CD4-positive, alpha-beta memory T cell (primary cell): Measurements from ENCODE around the gene FLNC. TPM values are rescaled to one million over a fixed set of nuclear protein-coding genes. Genes with fewer than 3 reads are reported as not detected.

Experiments used
- CTCF ChIA-PET: fragments of 350-600 bp; sonication (Branson Sonifier 250); formaldehyde crosslinking; loops from one replicate; lab custom pipeline; 2021; ENCODE audit warnings: inconsistent platforms; ENCODE audit not compliant: partially characterized antibody; lab: Charles Lee
- POLR2A ChIA-PET: fragments of 350-600 bp; sonication (Branson Sonifier 250); formaldehyde crosslinking; loops from one replicate; lab custom pipeline; 2021; ENCODE audit not compliant: partially characterized antibody; lab: Charles Lee
- DNase-seq, 5 donors: peaks; one replicate each; pipeline versions ENCODE4 v3.0.0 to v3.0.0-alpha.2; 2020 to 2022; ENCODE audit warnings: mixed read lengths in 1 of 5
- H3K27ac ChIP-seq: one replicate; pipeline ENCODE4 v1.7.0; 2013; ENCODE audit warnings: low read depth, low read length
- H3K27me3 ChIP-seq: 2 replicates; pipeline ENCODE4 v1.7.0; 2013; ENCODE audit warnings: mild to moderate bottlenecking, low read length, moderate library complexity; ENCODE audit not compliant: insufficient read depth
- H3K36me3 ChIP-seq: 2 replicates; pipeline ENCODE4 v1.7.0; 2013; ENCODE audit warnings: mild to moderate bottlenecking, low read length, moderate library complexity; ENCODE audit not compliant: insufficient read depth
- H3K4me1 ChIP-seq: 2 replicates; pipeline ENCODE4 v1.7.0; 2013; ENCODE audit warnings: mild to moderate bottlenecking, low read length, moderate library complexity; ENCODE audit not compliant: insufficient read depth
- H3K4me3 ChIP-seq, 2 donors: one replicate each; pipeline ENCODE4 v1.7.0; 2013; ENCODE audit warnings: low read length in 2 of 2, mild to moderate bottlenecking in 1 of 2
- H3K9me3 ChIP-seq, 2 donors: one replicate each; pipeline ENCODE4 v1.7.0; 2013; ENCODE audit warnings: low read length in 2 of 2, control low read depth in 1 of 2; ENCODE audit not compliant: control insufficient read depth in 1 of 2
- H3K27ac Mint-ChIP-seq, 7 donors: one replicate each; pipeline ENCODE4 v1.8.0; 2020 to 2021; ENCODE audit warnings: mixed read lengths in 7 of 7, mild to moderate bottlenecking in 6 of 7, inconsistent platforms in 3 of 7, moderate library complexity in 3 of 7
- H3K27me3 Mint-ChIP-seq, 2 donors: one replicate each; pipeline ENCODE4 v1.8.0; 2020 to 2021; ENCODE audit warnings: mixed read lengths in 2 of 2
- H3K36me3 Mint-ChIP-seq, 2 donors: one replicate each; pipeline ENCODE4 v1.8.0; 2020 to 2021; ENCODE audit warnings: mixed read lengths in 2 of 2, inconsistent platforms in 1 of 2, mild to moderate bottlenecking in 1 of 2
- H3K4me1 Mint-ChIP-seq, 4 donors: one replicate each; pipeline ENCODE4 v1.8.0; 2020 to 2021; ENCODE audit warnings: mixed read lengths in 4 of 4, mild to moderate bottlenecking in 1 of 4
- H3K4me3 Mint-ChIP-seq, 8 donors: one replicate each; pipeline ENCODE4 v1.8.0; 2020 to 2021; ENCODE audit warnings: mixed read lengths in 8 of 8, mild to moderate bottlenecking in 7 of 8, moderate library complexity in 6 of 8, inconsistent platforms in 3 of 8
- H3K9me3 Mint-ChIP-seq, 8 donors: one replicate each; pipeline ENCODE4 v1.8.0; 2020 to 2021; ENCODE audit warnings: mixed read lengths in 8 of 8, mild to moderate bottlenecking in 5 of 8, inconsistent platforms in 3 of 8, moderate library complexity in 1 of 8
- intact Hi-C: fragments of 100-400 bp; cut with micrococcal nuclease; formaldehyde crosslinking; loops from one replicate; pipeline ENCODE4 v1.15.1; 2023
- polyA plus RNA-seq, 2 donors: library from polyadenylated mRNA; unstranded; fragments of 300-500 nt; fragmentation: Illumina TruSeq; gene quantifications; one replicate each; pipeline ENCODE4 v1.2.3, GENCODE V29; 2021
- total RNA-seq, 2 experiments: library from RNA; stranded (reverse); gene quantifications; one replicate each; pipeline ENCODE4 v1.2.3, GENCODE V29; 2021

FLNC gene
- total and polyA plus RNA-seq, 4 experiments from 2014 or later, result 0.06 TPM; not detected in 3

- H3K36me3 ChIP-seq, result no peaks in the 10 kb centered on the region
- ChIA-PET CTCF (no interaction called here), POLR2A (no interaction called here)
- H3K27me3 ChIP-seq, result peaks cover 13% of the 10 kb centered on the region
- DNase-seq, result no peak
- H3K9me3 ChIP-seq, result no peaks in the 10 kb centered on the region
- no peaks in the 10 kb centered on the region for H3K36me3 Mint-ChIP-seq
- H3K4me3 Mint-ChIP-seq, result no peak overlapping the region
- H3K4me1 Mint-ChIP-seq, result peaks cover 7 to 14% (median 9%) of the 10 kb centered on the region in 4 donors
- H3K4me1 ChIP-seq, result peaks cover 19% of the 10 kb centered on the region
- no peak overlapping the region for H3K27ac ChIP-seq
- no peaks in the 10 kb centered on the region for H3K9me3 Mint-ChIP-seq
- intact Hi-C loops, result no loop called here
- no peak overlapping the region for H3K4me3 ChIP-seq
- peaks cover 23 to 39% of the 10 kb centered on the region in 2 donors for H3K27me3 Mint-ChIP-seq
- peak overlapping the region in 1 of 7 donors; percentile 29 for H3K27ac Mint-ChIP-seq
These were observed 3.3 kb upstream of the FLNC start for GRCh38 chr7:128826916-128827247.

GRCh38 chr7:128827248-128827958, 2.8 kb upstream of the FLNC start:
- Mint-ChIP-seq H3K27ac (peak overlapping the region in 1 of 7 donors; percentile 29), H3K27me3 (peaks cover 21 to 39% of the 10 kb centered on the region in 2 donors), H3K4me3 (no peak overlapping the region), H3K4me1 (peaks cover 7 to 14% (median 9%) of the 10 kb centered on the region in 4 donors), H3K36me3 (no peaks in the 10 kb centered on the region), H3K9me3 (no peaks in the 10 kb centered on the region)
- ChIA-PET POLR2A (no interaction called here), CTCF (no interaction called here)
- intact Hi-C loops, result no loop called here
- Histone ChIP-seq H3K27ac (no peak overlapping the region), H3K9me3 (no peaks in the 10 kb centered on the region), H3K27me3 (peaks cover 13% of the 10 kb centered on the region), H3K4me3 (no peak overlapping the region), H3K4me1 (peaks cover 19% of the 10 kb centered on the region), H3K36me3 (no peaks in the 10 kb centered on the region)
- no peak for DNase-seq

GRCh38 chr7:128827971-128828711, 2.1 kb upstream of the FLNC start:
- DNase-seq, result no peak
- H3K4me3 Mint-ChIP-seq, result peak overlapping the region in 1 of 8 donors; percentile 17
- H3K27ac Mint-ChIP-seq, result no peak overlapping the region
- Histone ChIP-seq H3K27me3 (peaks cover 13% of the 10 kb centered on the region), H3K4me1 (peaks cover 19% of the 10 kb centered on the region), H3K27ac (no peak overlapping the region), H3K9me3 (no peaks in the 10 kb centered on the region), H3K36me3 (no peaks in the 10 kb centered on the region), H3K4me3 (no peak overlapping the region)
- H3K9me3 Mint-ChIP-seq, result no peaks in the 10 kb centered on the region
- intact Hi-C loops, result no loop called here
- ChIA-PET CTCF (no interaction called here), POLR2A (no interaction called here)
- peaks cover 7 to 14% (median 9%) of the 10 kb centered on the region in 4 donors for H3K4me1 Mint-ChIP-seq
- no peaks in the 10 kb centered on the region for H3K36me3 Mint-ChIP-seq
- H3K27me3 Mint-ChIP-seq, result peaks cover 21 to 38% of the 10 kb centered on the region in 2 donors

- Histone ChIP-seq H3K27me3 (peaks cover 13% of the 10 kb centered on the region), H3K4me1 (peaks cover 19% of the 10 kb centered on the region), H3K4me3 (no peak overlapping the region), H3K36me3 (no peaks in the 10 kb centered on the region), H3K27ac (no peak overlapping the region), H3K9me3 (no peaks in the 10 kb centered on the region)
- Mint-ChIP-seq H3K27me3 (peaks cover 21 to 37% of the 10 kb centered on the region in 2 donors), H3K4me1 (peaks cover 7 to 14% (median 9%) of the 10 kb centered on the region in 4 donors), H3K36me3 (no peaks in the 10 kb centered on the region), H3K9me3 (no peaks in the 10 kb centered on the region), H3K27ac (peak overlapping the region in 1 of 7 donors; percentile 19), H3K4me3 (peak overlapping the region; percentile 31 to 75 (median 68))
- CTCF ChIA-PET, result interaction anchor here (1.2 kb wide), 1 partner anchor 11 kb away, joined by 3 read pairs; no protein-coding TSS in a partner anchor
- intact Hi-C loops, result no loop called here
- POLR2A ChIA-PET, result no interaction called here
- DNase-seq, result no peak
These were observed 627 bp upstream of the FLNC start for GRCh38 chr7:128829391-128830166.

- Mint-ChIP-seq H3K9me3 (no peaks in the 10 kb centered on the region), H3K4me1 (peaks cover 7 to 14% (median 9%) of the 10 kb centered on the region in 4 donors), H3K4me3 (peak overlapping the region in 6 of 8 donors; percentile 4 to 68 (median 48)), H3K36me3 (no peaks in the 10 kb centered on the region), H3K27ac (no peak overlapping the region), H3K27me3 (peaks cover 22 to 33% of the 10 kb centered on the region in 2 donors)
- no peak overlapping the region for H3K4me3 ChIP-seq
- peaks cover 19% of the 10 kb centered on the region for H3K4me1 ChIP-seq
- no peaks in the 10 kb centered on the region for H3K9me3 ChIP-seq
- no peaks in the 10 kb centered on the region for H3K36me3 ChIP-seq
- ChIA-PET POLR2A (no interaction called here), CTCF (interaction anchor here (0.8 to 1.1 kb wide), 2 partner anchors 11 to 52 kb away, joined by 3 read pairs; no protein-coding TSS in a partner anchor)
- no peak for DNase-seq
- H3K27ac ChIP-seq, result no peak overlapping the region
- intact Hi-C loops, result no loop called here
- H3K27me3 ChIP-seq, result peaks cover 13% of the 10 kb centered on the region
These were observed 1.2 kb downstream of the FLNC start for GRCh38 chr7:128831178-128831993.

- ChIA-PET POLR2A (no interaction called here), CTCF (interaction anchor here (0.7 to 1.0 kb wide), 3 partner anchors 10 to 259 kb away, joined by 3 to 5 read pairs (median 3); no protein-coding TSS in a partner anchor)
- Mint-ChIP-seq H3K36me3 (no peaks in the 10 kb centered on the region), H3K9me3 (no peaks in the 10 kb centered on the region), H3K27me3 (peaks cover 17 to 26% of the 10 kb centered on the region in 2 donors), H3K4me1 (peaks cover 7 to 14% (median 9%) of the 10 kb centered on the region in 4 donors), H3K4me3 (peak overlapping the region in 1 of 8 donors; percentile 57), H3K27ac (no peak overlapping the region)
- no peak overlapping the region for H3K4me3 ChIP-seq
- H3K4me1 ChIP-seq, result peaks cover 19% of the 10 kb centered on the region
- DNase-seq, result no peak
- no peak overlapping the region for H3K27ac ChIP-seq
- intact Hi-C loops, result no loop called here
- no peaks in the 10 kb centered on the region for H3K9me3 ChIP-seq
- H3K36me3 ChIP-seq, result no peaks in the 10 kb centered on the region
- H3K27me3 ChIP-seq, result peaks cover 13% of the 10 kb centered on the region
These were observed 2.0 kb downstream of the FLNC start for GRCh38 chr7:128831994-128832879.
